HG02885 (cell line): ENCODE data around the gene MME.

Source experiments
- ATAC-seq: cut with Tn5 transposase; IDR thresholded peaks from one replicate; pipeline ENCODE4 v1.9.1; 2021; ENCODE audit warnings: mild to moderate bottlenecking; ENCODE audit not compliant: unreplicated experiment, poor library complexity

The MME gene

GRCh38 chr3:155079746-155080487 lies at the start of gene MME:
MME (plus strand) TSS chr3:155080319; CDS start chr3:155084168, 3,849 bp downstream.
- no peak for ATAC-seq

GRCh38 chr3:155031186-155031585 lies 48.9 kb upstream of the MME start:
- ATAC-seq, result no peak

GRCh38 chr3:155032918-155033317 lies 47.2 kb upstream of the MME start:
- no peak for ATAC-seq

- no peak for ATAC-seq
Observed at GRCh38 chr3:155034786-155035185, 45.3 kb upstream of the MME start.

GRCh38 chr3:155035553-155035952 lies 44.6 kb upstream of the MME start:
- ATAC-seq, result no peak

- no peak for ATAC-seq
Observed at GRCh38 chr3:155037508-155038202, 42.5 kb upstream of the MME start.

- no peak for ATAC-seq
Observed at GRCh38 chr3:155038203-155038554, 41.9 kb upstream of the MME start.

GRCh38 chr3:155046935-155047334 lies 33.2 kb upstream of the MME start:
- ATAC-seq, result no peak

- ATAC-seq, result no peak
Observed at GRCh38 chr3:155047672-155048071, 32.4 kb upstream of the MME start.

GRCh38 chr3:155049959-155050358 lies 30.2 kb upstream of the MME start:
- ATAC-seq, result no peak

GRCh38 chr3:155052470-155052869 lies 27.6 kb upstream of the MME start:
- no peak for ATAC-seq

- ATAC-seq, result no peak
Observed at GRCh38 chr3:155053756-155054155, 26.4 kb upstream of the MME start.

GRCh38 chr3:155064920-155065319 lies 15.2 kb upstream of the MME start:
- no peak for ATAC-seq

- peak; percentile 47 for ATAC-seq
Observed at GRCh38 chr3:155065537-155065936, 14.6 kb upstream of the MME start.

GRCh38 chr3:155069729-155070128 lies 10.4 kb upstream of the MME start:
- no peak for ATAC-seq

GRCh38 chr3:155070316-155070715 lies 9.8 kb upstream of the MME start:
- ATAC-seq, result no peak

GRCh38 chr3:155070932-155071387 lies 9.2 kb upstream of the MME start:
- ATAC-seq, result no peak

GRCh38 chr3:155075200-155075599 lies 4.9 kb upstream of the MME start:
- no peak for ATAC-seq

GRCh38 chr3:155076888-155077287 lies 3.2 kb upstream of the MME start:
- ATAC-seq, result no peak

- no peak for ATAC-seq
Observed at GRCh38 chr3:155078711-155079467, 1.2 kb upstream of the MME start.

GRCh38 chr3:155079468-155079745 lies 712 bp upstream of the MME start:
- ATAC-seq, result no peak
